DMS 273 (cell line): ENCODE results near the gene FAM221B.

Experiments used
- DNase-seq: peaks from one replicate; lab custom pipeline; 2025; ENCODE audit not compliant: unreplicated experiment; lab: John Stamatoyannopoulos, UW

Gene FAM221B

GRCh38 chr9:35847792-35848572 lies 19.4 kb upstream of the FAM221B start:
- DNase-seq: peak; percentile 84

- DNase-seq: no peak
Observed at GRCh38 chr9:35845824-35846771, 17.6 kb upstream of the FAM221B start.

GRCh38 chr9:35844628-35845270 lies 16.2 kb upstream of the FAM221B start:
- DNase-seq: peak; percentile 46

- DNase-seq: no peak
Observed at GRCh38 chr9:35842795-35843194, 14.3 kb upstream of the FAM221B start.

- DNase-seq: no peak
Observed at GRCh38 chr9:35842020-35842745, 13.7 kb upstream of the FAM221B start.

- DNase-seq: no peak
Observed at GRCh38 chr9:35841645-35841900, 13.0 kb upstream of the FAM221B start.

GRCh38 chr9:35840881-35841644 lies 12.5 kb upstream of the FAM221B start:
- no peak for DNase-seq

GRCh38 chr9:35839926-35840325 lies 11.4 kb upstream of the FAM221B start:
- DNase-seq: no peak

GRCh38 chr9:35836595-35836994 lies 8.1 kb upstream of the FAM221B start:
- DNase-seq: no peak

GRCh38 chr9:35835766-35836165 lies 7.2 kb upstream of the FAM221B start:
- no peak for DNase-seq

GRCh38 chr9:35835216-35835632 lies 6.7 kb upstream of the FAM221B start:
- DNase-seq: peak; percentile 69

GRCh38 chr9:35834260-35835215 lies 6.0 kb upstream of the FAM221B start:
- peak; percentile 12 for DNase-seq

GRCh38 chr9:35832814-35833213 lies 4.3 kb upstream of the FAM221B start:
- no peak for DNase-seq

GRCh38 chr9:35831040-35831439 lies 2.5 kb upstream of the FAM221B start:
- DNase-seq: no peak

- DNase-seq: peak; percentile 48
Observed at GRCh38 chr9:35829764-35830096, 1.2 kb upstream of the FAM221B start.

GRCh38 chr9:35829084-35829763 lies 692 bp upstream of the FAM221B start, which contains the start of gene TMEM8B:
TMEM8B (plus strand) TSS chr9:35829228; CDS start chr9:35829448, 220 bp downstream.
- peak; percentile 96 for DNase-seq

GRCh38 chr9:35827486-35827885 lies 1.0 kb downstream of the FAM221B start:
- no peak for DNase-seq

- peak; percentile 77 for DNase-seq
Observed at GRCh38 chr9:35826071-35826701, 2.3 kb downstream of the FAM221B start.
